DOHH2 (cell line): ENCODE measurements around the gene CDC37.

Source experiments
- H3F3A ChIP-seq: fragments of 200-600 bp; sonication (generic), shearing (Covaris generic); 2 replicates; pipeline ENCODE4 v1.6.0; 2016; ENCODE audit warnings: antibody characterized with exemption, mild to moderate bottlenecking; ENCODE audit not compliant: control insufficient read depth, insufficient read depth
- H3K27ac ChIP-seq: fragments of 200-600 bp; sonication (generic); 2 replicates; pipeline ENCODE4 v1.5.1; 2014; ENCODE audit warnings: low read depth, mild to moderate bottlenecking, low read length, moderate library complexity
- H3K27me3 ChIP-seq: fragments of 200-600 bp; sonication (generic); 2 replicates; pipeline ENCODE4 v1.6.1; 2014; ENCODE audit warnings: mild to moderate bottlenecking, low read length, mixed read lengths; ENCODE audit not compliant: control insufficient read depth
- H3K36me3 ChIP-seq: fragments of 200-600 bp; sonication (generic); 2 replicates; pipeline ENCODE4 v1.6.1; 2014; ENCODE audit warnings: mild to moderate bottlenecking, low read length, moderate library complexity, mixed read lengths; ENCODE audit not compliant: control insufficient read depth
- H3K4me1 ChIP-seq: fragments of 200-600 bp; sonication (generic); 2 replicates; pipeline ENCODE4 v1.6.1; 2014; ENCODE audit warnings: mild to moderate bottlenecking, low read length, mixed read lengths; ENCODE audit not compliant: control insufficient read depth
- H3K4me2 ChIP-seq: fragments of 200-600 bp; sonication (generic); 2 replicates; pipeline ENCODE4 v1.6.0; 2014; ENCODE audit warnings: mild to moderate bottlenecking, low read length, moderate library complexity
- H3K4me3 ChIP-seq: fragments of 200-600 bp; sonication (generic); 2 replicates; pipeline ENCODE4 v1.5.1; 2014; ENCODE audit warnings: mild to moderate bottlenecking, low read length, mixed read lengths
- H3K79me2 ChIP-seq: fragments of 200-600 bp; sonication (generic); 2 replicates; pipeline ENCODE4 v1.6.1; 2014; ENCODE audit warnings: mild to moderate bottlenecking, low read length, mixed read lengths; ENCODE audit not compliant: control insufficient read depth
- H3K9me2 ChIP-seq: fragments of 200-600 bp; sonication (generic); replicated peaks from 2 replicates; pipeline ENCODE4 v1.6.1; 2014; ENCODE audit warnings: mild to moderate bottlenecking, low read length, mixed read lengths; ENCODE audit not compliant: control insufficient read depth
- H3K9me3 ChIP-seq: fragments of 200-600 bp; sonication (generic); 2 replicates; pipeline ENCODE4 v1.6.1; 2014; ENCODE audit warnings: antibody characterized with exemption, low read length, mixed read lengths; ENCODE audit not compliant: control insufficient read depth, insufficient read depth
- H4K20me1 ChIP-seq: fragments of 200-600 bp; sonication (generic); 2 replicates; pipeline ENCODE4 v1.6.0; 2014; ENCODE audit warnings: low read depth, mild to moderate bottlenecking, antibody characterized with exemption, low read length, moderate library complexity; ENCODE audit not compliant: control insufficient read depth, insufficient read depth
- EZH2phosphoT487 ChIP-seq: fragments of 200-600 bp; sonication (generic); IDR thresholded peaks from 2 replicates; pipeline ENCODE4 v1.6.1; 2017; ENCODE audit warnings: borderline replicate concordance, mild to moderate bottlenecking, antibody characterized with exemption, low read length, moderate library complexity, mixed read lengths
- TF ChIP-seq, protein P1 (sequence below): fragments of 200-600 bp; sonication (generic); IDR thresholded peaks from one replicate; pipeline ENCODE4 v1.5.1; 2014; ENCODE audit warnings: antibody characterized with exemption, mild to moderate bottlenecking, low read depth, low read length; ENCODE audit not compliant: poor library complexity, severe bottlenecking

Gene CDC37

DNA sequence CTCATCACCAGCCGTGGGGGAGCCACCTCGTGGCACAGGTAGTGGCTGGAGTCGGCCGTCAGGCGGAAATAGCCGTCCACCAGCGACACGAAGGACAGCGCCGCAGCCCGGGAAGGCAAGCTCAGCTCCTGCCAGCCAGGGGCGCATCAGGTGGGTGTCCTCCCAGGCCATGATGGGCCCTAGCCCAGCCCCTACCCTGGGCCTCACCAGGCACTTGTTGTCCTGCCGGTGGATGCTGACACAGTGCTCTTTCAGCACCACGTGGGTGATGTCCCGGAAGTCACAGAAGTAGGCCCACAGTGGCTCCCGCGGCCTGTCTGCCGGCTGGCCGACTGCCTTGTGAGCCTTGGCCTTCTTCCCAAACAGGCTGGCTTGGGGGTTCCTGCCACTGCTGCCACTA lies 38.7 kb downstream of the CDC37 start:
- Histone ChIP-seq H3F3A (no peaks in the 10 kb centered on the region), H3K4me3 (no peak overlapping the region), H3K79me2 (no peaks in the 10 kb centered on the region), H3K4me2 (no peak overlapping the region), H3K9me2 (no peaks in the 10 kb centered on the region), H3K27me3 (no peaks in the 10 kb centered on the region), H3K36me3 (peaks cover 70% of the 10 kb centered on the region), H3K27ac (no peak overlapping the region), H4K20me1 (no peaks in the 10 kb centered on the region), H3K4me1 (no peaks in the 10 kb centered on the region), H3K9me3 (no peaks in the 10 kb centered on the region)
- TF ChIP-seq EZH2phosphoT487: no peak
- TF ChIP-seq, protein P1, sequence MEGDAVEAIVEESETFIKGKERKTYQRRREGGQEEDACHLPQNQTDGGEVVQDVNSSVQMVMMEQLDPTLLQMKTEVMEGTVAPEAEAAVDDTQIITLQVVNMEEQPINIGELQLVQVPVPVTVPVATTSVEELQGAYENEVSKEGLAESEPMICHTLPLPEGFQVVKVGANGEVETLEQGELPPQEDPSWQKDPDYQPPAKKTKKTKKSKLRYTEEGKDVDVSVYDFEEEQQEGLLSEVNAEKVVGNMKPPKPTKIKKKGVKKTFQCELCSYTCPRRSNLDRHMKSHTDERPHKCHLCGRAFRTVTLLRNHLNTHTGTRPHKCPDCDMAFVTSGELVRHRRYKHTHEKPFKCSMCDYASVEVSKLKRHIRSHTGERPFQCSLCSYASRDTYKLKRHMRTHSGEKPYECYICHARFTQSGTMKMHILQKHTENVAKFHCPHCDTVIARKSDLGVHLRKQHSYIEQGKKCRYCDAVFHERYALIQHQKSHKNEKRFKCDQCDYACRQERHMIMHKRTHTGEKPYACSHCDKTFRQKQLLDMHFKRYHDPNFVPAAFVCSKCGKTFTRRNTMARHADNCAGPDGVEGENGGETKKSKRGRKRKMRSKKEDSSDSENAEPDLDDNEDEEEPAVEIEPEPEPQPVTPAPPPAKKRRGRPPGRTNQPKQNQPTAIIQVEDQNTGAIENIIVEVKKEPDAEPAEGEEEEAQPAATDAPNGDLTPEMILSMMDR: no peak

DNA sequence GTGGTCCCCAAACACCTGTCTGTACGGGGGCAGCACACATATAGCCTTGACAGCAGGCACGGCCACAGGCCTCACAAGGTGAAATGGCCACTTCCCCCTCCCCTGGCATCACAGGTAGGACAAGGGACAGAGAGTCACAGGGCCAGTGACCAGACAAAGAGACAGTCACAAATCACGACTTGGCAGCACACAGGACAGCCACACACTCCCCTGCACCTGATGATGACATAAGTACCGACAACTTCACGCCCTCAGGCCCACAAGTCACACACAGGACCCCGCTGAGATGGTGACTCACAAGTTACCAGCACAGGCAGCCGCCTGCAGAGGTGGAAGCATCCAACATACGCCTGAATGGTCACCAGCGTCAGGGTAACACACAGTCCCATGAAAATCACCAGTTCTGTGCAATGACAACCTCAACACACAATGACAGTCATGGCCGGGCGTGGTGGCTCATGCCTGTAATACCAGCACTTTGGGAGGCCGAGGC lies 39.5 kb downstream of the CDC37 start:
- Histone ChIP-seq H3K4me3 (no peak overlapping the region), H3K36me3 (peaks cover 69% of the 10 kb centered on the region), H3K9me3 (no peaks in the 10 kb centered on the region), H3K9me2 (no peaks in the 10 kb centered on the region), H3F3A (no peaks in the 10 kb centered on the region), H3K4me1 (no peaks in the 10 kb centered on the region), H4K20me1 (no peaks in the 10 kb centered on the region), H3K27ac (no peak overlapping the region), H3K79me2 (no peaks in the 10 kb centered on the region), H3K27me3 (no peaks in the 10 kb centered on the region), H3K4me2 (no peak overlapping the region)
- TF ChIP-seq, protein P1: no peak
- no peak for TF ChIP-seq EZH2phosphoT487

DNA sequence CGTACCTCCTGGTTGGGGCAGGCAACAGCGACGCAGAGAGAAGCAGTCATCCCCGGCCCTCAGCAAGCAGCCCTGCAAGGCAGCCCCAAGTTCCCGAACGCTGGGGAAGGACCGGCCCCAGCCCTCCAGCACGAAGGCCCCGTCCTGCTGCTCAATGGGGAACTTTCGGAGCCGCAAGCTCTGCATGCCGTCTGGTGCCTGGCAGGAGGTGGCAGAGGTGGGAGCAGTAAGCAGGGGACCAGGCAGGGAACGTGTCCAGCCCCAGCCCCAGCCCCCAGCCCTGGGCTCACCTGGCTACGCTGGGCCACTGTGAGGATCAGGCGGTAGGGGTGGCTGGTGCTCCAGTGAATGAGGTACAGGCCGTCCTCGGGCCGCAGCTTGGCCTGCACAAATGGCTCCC lies 41.1 kb downstream of the CDC37 start:
- H4K20me1 ChIP-seq: no peaks in the 10 kb centered on the region
- TF ChIP-seq, protein P1: no peak
- no peak for TF ChIP-seq EZH2phosphoT487

More for the DNA sequence above, 41.1 kb downstream of the CDC37 start:
- H3K9me3 ChIP-seq: no peaks in the 10 kb centered on the region
- no peaks in the 10 kb centered on the region for H3K9me2 ChIP-seq
- no peaks in the 10 kb centered on the region for H3F3A ChIP-seq
- H3K27ac ChIP-seq: no peak overlapping the region
- no peak overlapping the region for H3K4me3 ChIP-seq
- H3K4me2 ChIP-seq: no peak overlapping the region
- no peaks in the 10 kb centered on the region for H3K27me3 ChIP-seq
- no peaks in the 10 kb centered on the region for H3K79me2 ChIP-seq
- no peaks in the 10 kb centered on the region for H3K4me1 ChIP-seq
- peaks cover 71% of the 10 kb centered on the region for H3K36me3 ChIP-seq
